LNCAP (cell line): Measurements from ENCODE around the gene SAP30L.

ENCODE experiments used
- CTCF ChIP-seq: fragments of 450-650 bp; IDR thresholded peaks from 2 replicates; pipeline ENCODE4 v1.5.1; 2017; ENCODE audit warnings: mild to moderate bottlenecking

The SAP30L gene

DNA sequence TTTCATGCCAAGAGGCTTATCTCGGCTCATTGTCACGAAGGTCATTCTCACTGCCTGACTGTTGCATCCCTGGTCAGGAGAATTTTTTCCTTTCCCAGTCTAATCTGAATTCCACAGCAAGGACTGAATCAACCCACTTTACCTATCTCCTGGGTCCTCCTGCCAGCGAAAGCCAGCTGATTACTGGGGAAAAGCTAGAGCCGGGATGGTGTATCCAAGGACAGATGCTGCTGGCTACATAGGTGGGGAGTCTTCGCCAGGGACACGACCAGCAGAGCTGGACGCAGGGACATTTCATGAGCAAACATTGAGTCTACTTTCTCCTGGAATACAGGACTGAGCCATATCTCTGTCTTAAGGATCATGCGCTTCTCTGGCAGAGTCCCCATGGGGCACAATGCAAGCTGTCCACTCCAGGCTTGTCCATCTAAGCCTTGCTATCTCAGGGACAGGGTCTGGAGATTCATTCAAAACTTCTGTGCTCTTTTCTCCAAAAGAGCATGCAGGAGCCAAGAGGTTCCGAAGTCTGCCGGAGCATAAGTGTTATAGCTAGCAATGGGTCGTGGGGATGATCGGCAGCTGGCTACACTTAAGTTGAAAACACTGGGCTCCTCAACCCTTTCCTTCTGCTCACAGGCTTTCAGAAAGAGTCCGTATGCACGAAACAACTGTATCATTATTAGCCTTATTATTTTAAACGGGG lies 38.7 kb downstream of the SAP30L start:
- no peak for TF ChIP-seq CTCF

GRCh38 chr5:154485096-154485491 lies 39.3 kb downstream of the SAP30L start:
- TF ChIP-seq CTCF, result no peak

DNA sequence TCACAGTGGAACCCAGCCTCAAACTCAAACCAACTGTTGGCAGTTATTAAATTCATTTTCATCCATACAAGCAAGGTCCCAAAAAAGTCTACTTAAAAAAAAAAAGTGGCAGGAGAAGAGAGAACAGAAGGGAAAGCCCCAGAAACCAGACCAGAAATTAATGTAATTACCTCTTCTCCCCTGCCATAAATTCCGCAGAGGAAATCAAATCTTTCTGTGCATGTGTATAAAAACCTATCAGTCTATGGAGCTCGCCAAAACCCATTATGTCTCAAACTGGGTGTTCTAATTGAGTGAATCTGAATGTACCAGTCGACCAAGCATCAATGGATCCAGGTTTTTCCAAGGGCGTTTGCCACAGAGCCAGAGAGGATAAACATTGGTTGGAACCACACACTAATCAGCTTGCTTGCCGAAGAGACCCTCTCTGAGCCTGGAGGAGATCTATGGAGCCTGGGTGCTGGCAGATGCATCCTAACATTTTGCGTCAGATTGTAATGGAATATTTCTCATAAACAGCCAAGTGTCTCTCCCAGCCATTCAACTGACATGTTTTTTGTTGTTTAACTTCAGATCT lies 40.1 kb downstream of the SAP30L start:
- TF ChIP-seq CTCF, result no peak

DNA sequence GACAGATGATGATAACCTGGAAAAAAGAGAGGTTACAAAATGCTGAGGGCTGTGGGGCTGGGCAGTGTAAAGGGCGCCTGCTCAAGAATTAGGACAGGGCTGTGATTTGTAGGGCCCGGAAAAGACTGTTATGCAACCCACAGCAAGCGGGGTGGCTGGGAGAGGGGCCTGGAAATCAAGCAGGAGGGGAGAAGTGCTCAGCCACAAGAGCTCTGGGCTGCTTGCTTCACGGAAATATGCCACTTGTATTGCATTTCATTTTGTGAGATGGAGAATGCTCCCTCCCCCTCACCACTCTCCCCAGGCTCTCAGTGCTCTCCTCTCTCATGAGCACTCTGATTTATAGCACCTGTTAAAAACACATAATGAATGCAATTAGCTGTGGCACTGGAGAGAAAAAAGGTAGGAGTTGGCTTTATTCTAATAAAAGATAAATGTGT lies 40.6 kb downstream of the SAP30L start:
- no peak for TF ChIP-seq CTCF

- TF ChIP-seq CTCF, result no peak
Measured at GRCh38 chr5:154487541-154487940, 41.7 kb downstream of the SAP30L start.

- TF ChIP-seq CTCF, result no peak
Measured at GRCh38 chr5:154491941-154492340, 46.1 kb downstream of the SAP30L start.

- no peak for TF ChIP-seq CTCF
Measured at GRCh38 chr5:154493274-154493673, 47.5 kb downstream of the SAP30L start.
